Loucy (cell line): Measurements from ENCODE around the gene BLOC1S3.

ENCODE experiments used
- H2AFZ ChIP-seq: fragments of 200-600 bp; sonication (generic); 2 replicates; pipeline ENCODE4 v1.6.0; 2016; ENCODE audit warnings: antibody characterized with exemption, mild to moderate bottlenecking, low read length, moderate library complexity
- H3F3A ChIP-seq: fragments of 200-600 bp; 2 replicates; pipeline ENCODE4 v1.6.0; 2016; ENCODE audit warnings: antibody characterized with exemption, low read depth, mild to moderate bottlenecking
- H3K27me3 ChIP-seq: fragments of 200-600 bp; sonication (generic); 2 replicates; pipeline ENCODE4 v1.6.1; 2014; ENCODE audit warnings: low read length, mild to moderate bottlenecking; ENCODE audit not compliant: insufficient read depth, poor library complexity, severe bottlenecking
- H3K36me3 ChIP-seq: fragments of 200-600 bp; sonication (generic); 2 replicates; pipeline ENCODE4 v1.6.1; 2016; ENCODE audit warnings: low read length; ENCODE audit not compliant: insufficient read depth
- H3K4me1 ChIP-seq: fragments of 200-600 bp; sonication (generic); 2 replicates; pipeline ENCODE4 v1.5.1; 2014; ENCODE audit warnings: low read length, mild to moderate bottlenecking; ENCODE audit not compliant: insufficient read depth, poor library complexity, severe bottlenecking
- H3K4me2 ChIP-seq: fragments of 200-600 bp; sonication (generic); 2 replicates; pipeline ENCODE4 v1.6.0; 2014; ENCODE audit warnings: antibody characterized with exemption, low read length, low read depth, mild to moderate bottlenecking; ENCODE audit not compliant: poor library complexity, severe bottlenecking
- H3K4me3 ChIP-seq: fragments of 200-600 bp; sonication (generic); 2 replicates; pipeline ENCODE4 v1.5.1; 2014; ENCODE audit warnings: low read length, mild to moderate bottlenecking, mixed read lengths; ENCODE audit not compliant: poor library complexity, severe bottlenecking
- H3K79me2 ChIP-seq: fragments of 200-600 bp; sonication (generic); 2 replicates; pipeline ENCODE4 v1.6.1; 2014; ENCODE audit warnings: low read length; ENCODE audit not compliant: insufficient read depth
- H3K9ac ChIP-seq: fragments of 200-600 bp; sonication (generic); 2 replicates; pipeline ENCODE4 v1.6.0; 2014; ENCODE audit warnings: mild to moderate bottlenecking, low read depth, low read length, moderate library complexity; ENCODE audit not compliant: poor library complexity, severe bottlenecking
- H3K9me2 ChIP-seq: fragments of 200-600 bp; sonication (generic); replicated peaks from 2 replicates; pipeline ENCODE4 v1.6.1; 2016; ENCODE audit warnings: low read depth, low read length, mixed read lengths
- H3K9me3 ChIP-seq: fragments of 200-600 bp; sonication (generic); 2 replicates; pipeline ENCODE4 v1.6.1; 2014; ENCODE audit warnings: mild to moderate bottlenecking, antibody characterized with exemption, low read length, low read depth; ENCODE audit not compliant: insufficient read depth
- H4K20me1 ChIP-seq: fragments of 200-600 bp; sonication (generic); 2 replicates; pipeline ENCODE4 v1.6.0; 2014; ENCODE audit warnings: antibody characterized with exemption, low read length, mild to moderate bottlenecking; ENCODE audit not compliant: insufficient read depth, poor library complexity, severe bottlenecking
- EZH2phosphoT487 ChIP-seq: fragments of 200-600 bp; IDR thresholded peaks from 2 replicates; pipeline ENCODE4 v1.6.1; 2018; ENCODE audit warnings: antibody characterized with exemption, mild to moderate bottlenecking, moderate library complexity, borderline replicate concordance
- TF ChIP-seq, protein P1 (sequence below): fragments of 200-600 bp; sonication (generic); conservative IDR thresholded peaks from 2 replicates; pipeline ENCODE4 v1.5.1; 2014; ENCODE audit warnings: mild to moderate bottlenecking, antibody characterized with exemption, low read length

The BLOC1S3 gene

DNA sequence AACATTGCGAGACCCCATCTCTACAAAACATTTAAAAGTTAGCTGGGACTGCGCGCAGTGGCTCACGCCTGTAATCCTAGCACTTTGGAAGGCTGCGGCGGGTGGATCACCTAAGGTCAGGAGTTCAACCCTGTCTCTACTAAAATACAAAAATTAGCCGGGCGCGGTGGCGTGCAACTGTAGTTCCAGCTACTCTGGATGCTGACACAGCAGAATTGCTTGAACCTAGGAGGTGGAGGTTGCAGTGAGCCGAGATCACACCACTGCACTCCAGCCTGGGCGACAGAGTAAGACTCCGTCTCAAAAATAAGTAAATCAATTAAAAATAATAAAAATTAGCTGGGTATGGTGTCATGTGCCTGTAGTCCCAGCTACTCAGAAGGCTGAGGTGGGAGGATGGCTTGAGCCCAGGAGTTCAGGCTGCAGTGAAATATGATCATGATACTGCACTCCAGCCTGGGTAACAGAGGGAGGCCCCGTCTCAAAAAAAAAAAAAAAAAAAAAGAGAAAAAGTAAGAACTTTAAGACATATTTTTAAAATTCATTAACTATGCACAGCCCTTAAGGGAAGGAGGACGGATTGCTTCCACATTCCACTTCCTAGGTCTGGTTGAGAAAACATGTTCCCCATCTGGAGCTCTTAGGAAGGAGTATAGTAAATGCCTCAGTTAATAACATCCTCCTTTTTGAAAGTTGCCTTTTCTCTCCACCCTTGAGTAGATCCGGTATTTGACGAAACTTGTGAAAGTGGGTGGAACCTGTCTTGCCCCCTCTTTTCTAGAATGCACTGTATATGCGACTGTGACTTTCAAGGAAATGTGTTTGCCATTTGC is 40.5 kb downstream of the BLOC1S3 start:
- Histone ChIP-seq H2AFZ (no peak overlapping the region), H3K9ac (no peak overlapping the region), H3K27me3 (no peaks in the 10 kb centered on the region), H3K9me2 (no peaks in the 10 kb centered on the region), H3K79me2 (no peaks in the 10 kb centered on the region), H3K4me3 (no peak overlapping the region), H3K4me2 (no peak overlapping the region), H3K36me3 (no peaks in the 10 kb centered on the region), H3F3A (no peaks in the 10 kb centered on the region), H3K9me3 (no peaks in the 10 kb centered on the region), H3K4me1 (no peaks in the 10 kb centered on the region), H4K20me1 (no peaks in the 10 kb centered on the region)
- TF ChIP-seq EZH2phosphoT487 = no peak
- TF ChIP-seq, protein P1, sequence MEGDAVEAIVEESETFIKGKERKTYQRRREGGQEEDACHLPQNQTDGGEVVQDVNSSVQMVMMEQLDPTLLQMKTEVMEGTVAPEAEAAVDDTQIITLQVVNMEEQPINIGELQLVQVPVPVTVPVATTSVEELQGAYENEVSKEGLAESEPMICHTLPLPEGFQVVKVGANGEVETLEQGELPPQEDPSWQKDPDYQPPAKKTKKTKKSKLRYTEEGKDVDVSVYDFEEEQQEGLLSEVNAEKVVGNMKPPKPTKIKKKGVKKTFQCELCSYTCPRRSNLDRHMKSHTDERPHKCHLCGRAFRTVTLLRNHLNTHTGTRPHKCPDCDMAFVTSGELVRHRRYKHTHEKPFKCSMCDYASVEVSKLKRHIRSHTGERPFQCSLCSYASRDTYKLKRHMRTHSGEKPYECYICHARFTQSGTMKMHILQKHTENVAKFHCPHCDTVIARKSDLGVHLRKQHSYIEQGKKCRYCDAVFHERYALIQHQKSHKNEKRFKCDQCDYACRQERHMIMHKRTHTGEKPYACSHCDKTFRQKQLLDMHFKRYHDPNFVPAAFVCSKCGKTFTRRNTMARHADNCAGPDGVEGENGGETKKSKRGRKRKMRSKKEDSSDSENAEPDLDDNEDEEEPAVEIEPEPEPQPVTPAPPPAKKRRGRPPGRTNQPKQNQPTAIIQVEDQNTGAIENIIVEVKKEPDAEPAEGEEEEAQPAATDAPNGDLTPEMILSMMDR = no peak

DNA sequence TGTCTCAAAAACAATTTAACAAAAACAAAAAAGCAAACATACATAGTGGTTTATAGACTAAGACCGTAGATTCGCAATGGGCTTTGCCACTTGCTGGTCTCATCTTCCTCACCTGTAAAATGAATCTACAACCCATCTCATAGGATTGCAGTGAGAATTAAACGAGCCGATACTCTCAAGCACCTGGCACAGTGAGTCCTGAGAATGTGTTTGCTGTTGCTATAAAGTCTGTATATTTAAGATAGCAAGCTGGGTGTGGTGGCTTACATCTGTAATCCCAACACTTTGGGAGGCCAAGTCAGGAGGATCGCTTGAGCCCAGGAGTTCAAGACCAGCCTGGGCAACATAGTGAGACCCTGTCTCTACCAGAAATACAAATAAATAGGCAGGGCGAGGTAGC is 44.1 kb downstream of the BLOC1S3 start:
- no peak overlapping the region for H3K9ac ChIP-seq
- no peak overlapping the region for H3K4me3 ChIP-seq
- no peaks in the 10 kb centered on the region for H3K36me3 ChIP-seq
- no peaks in the 10 kb centered on the region for H3K27me3 ChIP-seq
- no peaks in the 10 kb centered on the region for H3K79me2 ChIP-seq
- H3K9me2 ChIP-seq = no peaks in the 10 kb centered on the region
- TF ChIP-seq, protein P1 = no peak
- no peak for TF ChIP-seq EZH2phosphoT487
- no peaks in the 10 kb centered on the region for H3K9me3 ChIP-seq
- no peak overlapping the region for H3K4me2 ChIP-seq
- H3F3A ChIP-seq = no peaks in the 10 kb centered on the region
- no peaks in the 10 kb centered on the region for H4K20me1 ChIP-seq
- no peak overlapping the region for H2AFZ ChIP-seq
- no peaks in the 10 kb centered on the region for H3K4me1 ChIP-seq

GRCh38 chr19:45223879-45224278 is 45.3 kb downstream of the BLOC1S3 start:
- no peak for TF ChIP-seq EZH2phosphoT487
- TF ChIP-seq, protein P1 = no peak
- no peaks in the 10 kb centered on the region for H3K27me3 ChIP-seq

More at GRCh38 chr19:45223879-45224278, 45.3 kb downstream of the BLOC1S3 start:
- Histone ChIP-seq H4K20me1 (no peaks in the 10 kb centered on the region), H2AFZ (no peak overlapping the region), H3K9me3 (no peaks in the 10 kb centered on the region), H3K9ac (no peak overlapping the region), H3K4me3 (no peak overlapping the region), H3K79me2 (no peaks in the 10 kb centered on the region), H3K36me3 (no peaks in the 10 kb centered on the region), H3F3A (no peaks in the 10 kb centered on the region), H3K9me2 (no peaks in the 10 kb centered on the region), H3K4me1 (no peaks in the 10 kb centered on the region), H3K4me2 (no peak overlapping the region)
